Thyroid gland (tissue), 4 donors: ENCODE results near the gene ZIC2. TPM values are rescaled to one million over a fixed set of nuclear protein-coding genes. Genes with fewer than 3 reads are reported as not detected.

Experiments used
- DNase-seq, 2 donors: peaks; one replicate each; pipeline ENCODE4 v3.0.0-alpha.2; 2019
- H3K27ac ChIP-seq, 3 donors: fragments of 200-600 bp; sonication (generic); 1 replicate in 2 of 3; 2 replicates in 1 of 3; pipeline ENCODE4 v1.5.1; 2016 to 2019; ENCODE audit warnings: mild to moderate bottlenecking in 1 of 3, moderate library complexity in 1 of 3
- H3K27me3 ChIP-seq: fragments of 200-600 bp; sonication (generic); one replicate; pipeline ENCODE4 v1.5.1; 2019
- H3K36me3 ChIP-seq, 2 donors: fragments of 200-600 bp; sonication (generic); one replicate each; pipeline ENCODE4 v1.5.1; 2016 to 2019
- H3K4me1 ChIP-seq, 2 donors: fragments of 200-600 bp; sonication (generic); one replicate each; pipeline ENCODE4 v1.5.1; 2017 to 2019
- H3K4me3 ChIP-seq, 3 donors: fragments of 200-600 bp; sonication (generic); replicated peaks in 1 of 3; 1 replicate in 2 of 3; 2 replicates in 1 of 3; pipeline ENCODE4 v1.5.1; 2016; ENCODE audit warnings: mild to moderate bottlenecking in 1 of 3
- H3K9me3 ChIP-seq: fragments of 200-600 bp; sonication (generic); one replicate; pipeline ENCODE4 v1.5.1; 2017
- POLR2A ChIP-seq, 2 donors: fragments of 450-650 bp; IDR thresholded peaks; one replicate each; pipeline ENCODE4 v1.6.1; 2017; ENCODE audit warnings: antibody characterized with exemption in 2 of 2, mild to moderate bottlenecking in 2 of 2, moderate library complexity in 1 of 2
- WGBS, 2 donors: methylation state at CpG; one replicate each; pipeline ENCODE4 v1.1.5; 2017; 5-methylcytosine and 5-hydroxymethylcytosine counted together
- intact Hi-C: fragments of 100-400 bp; cut with DNase I; formaldehyde crosslinking; loops from one replicate; pipeline ENCODE4 v1.15.1; 2023
- total RNA-seq, 4 donors: library from RNA; depleted of rRNA; stranded (reverse); fragments of >200 nt; gene quantifications; one replicate each; pipeline ENCODE4 v1.2.3, GENCODE V29; 2016
- TF ChIP-seq, protein P1 (sequence below), 6 experiments: fragments of 200-600 bp in 3 of 6; fragments of 450-650 bp in 3 of 6; sonication (generic) in 3 of 6; IDR thresholded peaks; one replicate each; pipeline ENCODE4 v1.5.1; 2016 to 2019; ENCODE audit warnings: antibody characterized with exemption in 6 of 6, mild to moderate bottlenecking in 2 of 6, inconsistent platforms in 1 of 6, moderate library complexity in 1 of 6

The ZIC2 gene
- total RNA-seq, 4 donors from 2014 or later: not detected

DNA sequence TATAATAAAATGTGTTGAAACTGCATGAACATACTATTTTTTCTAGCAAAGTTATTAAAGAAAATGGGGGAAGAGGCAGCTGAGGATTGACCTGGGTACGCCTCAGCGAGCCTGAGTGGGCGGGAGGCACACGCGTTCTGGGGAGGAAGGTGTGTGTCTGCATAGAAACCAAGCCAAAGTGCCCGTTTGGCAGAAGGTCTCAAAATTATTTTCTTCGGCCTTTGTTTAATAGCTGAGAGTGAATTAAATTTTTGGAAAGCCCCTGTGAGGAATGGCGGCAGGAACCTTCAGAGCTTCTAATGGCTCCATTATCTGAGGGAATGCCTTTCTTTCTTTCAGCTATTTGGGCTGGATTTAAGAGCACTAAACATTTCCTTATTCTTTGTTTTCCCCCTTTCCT is 5.2 kb downstream of the ZIC2 start:
- TF ChIP-seq, protein P1, sequence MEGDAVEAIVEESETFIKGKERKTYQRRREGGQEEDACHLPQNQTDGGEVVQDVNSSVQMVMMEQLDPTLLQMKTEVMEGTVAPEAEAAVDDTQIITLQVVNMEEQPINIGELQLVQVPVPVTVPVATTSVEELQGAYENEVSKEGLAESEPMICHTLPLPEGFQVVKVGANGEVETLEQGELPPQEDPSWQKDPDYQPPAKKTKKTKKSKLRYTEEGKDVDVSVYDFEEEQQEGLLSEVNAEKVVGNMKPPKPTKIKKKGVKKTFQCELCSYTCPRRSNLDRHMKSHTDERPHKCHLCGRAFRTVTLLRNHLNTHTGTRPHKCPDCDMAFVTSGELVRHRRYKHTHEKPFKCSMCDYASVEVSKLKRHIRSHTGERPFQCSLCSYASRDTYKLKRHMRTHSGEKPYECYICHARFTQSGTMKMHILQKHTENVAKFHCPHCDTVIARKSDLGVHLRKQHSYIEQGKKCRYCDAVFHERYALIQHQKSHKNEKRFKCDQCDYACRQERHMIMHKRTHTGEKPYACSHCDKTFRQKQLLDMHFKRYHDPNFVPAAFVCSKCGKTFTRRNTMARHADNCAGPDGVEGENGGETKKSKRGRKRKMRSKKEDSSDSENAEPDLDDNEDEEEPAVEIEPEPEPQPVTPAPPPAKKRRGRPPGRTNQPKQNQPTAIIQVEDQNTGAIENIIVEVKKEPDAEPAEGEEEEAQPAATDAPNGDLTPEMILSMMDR (IDR thresholded peaks at IDR 0.05): no peak
- TF ChIP-seq POLR2A (IDR thresholded peaks at IDR 0.05): no peak
- peaks cover 0 to 22% of the 10 kb centered on the region in 2 donors for H3K4me1 ChIP-seq

DNA sequence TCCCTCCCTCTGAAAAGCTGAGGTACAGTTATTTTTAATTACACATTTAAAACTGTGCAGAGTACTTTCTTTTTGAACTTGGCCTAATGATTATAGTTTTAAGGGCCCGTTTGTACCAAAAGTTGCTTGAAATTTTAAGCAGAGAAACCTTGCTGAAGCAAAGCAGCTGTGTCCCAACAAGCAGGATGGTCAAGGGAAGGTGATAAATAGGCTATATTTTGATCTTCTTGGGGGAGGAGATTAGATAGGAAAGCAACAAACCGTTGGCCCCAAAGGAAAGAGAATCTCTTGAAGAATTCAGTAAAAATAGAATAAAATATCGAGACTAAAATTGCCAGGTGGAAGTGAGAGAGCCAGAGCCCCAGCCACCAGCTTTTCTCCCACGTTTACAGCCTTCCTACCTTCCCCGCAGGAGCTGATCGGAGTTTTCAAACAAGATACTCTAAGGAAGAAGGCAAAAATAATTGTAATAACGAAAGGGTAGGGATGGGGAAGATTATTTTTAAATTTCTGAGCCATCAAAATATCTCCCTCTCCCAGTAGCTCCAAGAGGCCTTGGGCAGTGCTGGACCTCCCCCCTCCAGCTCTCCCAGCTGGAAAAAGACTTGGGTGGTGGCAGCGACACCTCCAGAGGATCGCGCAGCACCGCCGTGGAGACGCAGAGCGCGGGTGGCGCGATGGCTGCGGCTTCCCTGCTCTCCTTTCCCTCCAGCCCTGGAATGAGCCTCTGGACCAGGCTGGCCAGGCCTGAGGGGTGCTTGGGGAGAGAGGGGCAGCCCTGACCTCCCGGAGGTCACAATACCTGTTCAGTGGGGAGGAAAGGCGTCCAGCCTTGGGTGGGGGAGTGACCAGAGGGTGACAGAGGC is 5.8 kb downstream of the ZIC2 start:
- Histone ChIP-seq H3K4me3 (no peak overlapping the region), H3K9me3 (no peaks in the 10 kb centered on the region), H3K27ac (no peak overlapping the region), H3K27me3 (peaks cover 86% of the 10 kb centered on the region), H3K36me3 (no peaks in the 10 kb centered on the region), H3K4me1 (peaks cover 0 to 16% of the 10 kb centered on the region in 2 donors)
- WGBS, 2 donors: 12 to 19% methylated on average over 20 of the region's 20 CpGs
- no peak for DNase-seq
- TF ChIP-seq POLR2A (IDR thresholded peaks at IDR 0.05): no peak
- TF ChIP-seq, protein P1 (IDR thresholded peaks at IDR 0.05): no peak
- intact Hi-C loops: loop anchor here (10.0 kb wide), 1 partner anchor 333 kb away; no protein-coding TSS in a partner anchor

More for the DNA sequence above, 5.2 kb downstream of the ZIC2 start:
- peaks cover 84% of the 10 kb centered on the region for H3K27me3 ChIP-seq
- DNase-seq: no peak
- H3K27ac ChIP-seq: no peak overlapping the region
- H3K36me3 ChIP-seq: no peaks in the 10 kb centered on the region
- intact Hi-C loops: loop anchor here (10.0 kb wide), 1 partner anchor 332 kb away; no protein-coding TSS in a partner anchor
- no peak overlapping the region for H3K4me3 ChIP-seq
- WGBS, 2 donors: 28% methylated on average over 8 of the region's 8 CpGs
- no peaks in the 10 kb centered on the region for H3K9me3 ChIP-seq

DNA sequence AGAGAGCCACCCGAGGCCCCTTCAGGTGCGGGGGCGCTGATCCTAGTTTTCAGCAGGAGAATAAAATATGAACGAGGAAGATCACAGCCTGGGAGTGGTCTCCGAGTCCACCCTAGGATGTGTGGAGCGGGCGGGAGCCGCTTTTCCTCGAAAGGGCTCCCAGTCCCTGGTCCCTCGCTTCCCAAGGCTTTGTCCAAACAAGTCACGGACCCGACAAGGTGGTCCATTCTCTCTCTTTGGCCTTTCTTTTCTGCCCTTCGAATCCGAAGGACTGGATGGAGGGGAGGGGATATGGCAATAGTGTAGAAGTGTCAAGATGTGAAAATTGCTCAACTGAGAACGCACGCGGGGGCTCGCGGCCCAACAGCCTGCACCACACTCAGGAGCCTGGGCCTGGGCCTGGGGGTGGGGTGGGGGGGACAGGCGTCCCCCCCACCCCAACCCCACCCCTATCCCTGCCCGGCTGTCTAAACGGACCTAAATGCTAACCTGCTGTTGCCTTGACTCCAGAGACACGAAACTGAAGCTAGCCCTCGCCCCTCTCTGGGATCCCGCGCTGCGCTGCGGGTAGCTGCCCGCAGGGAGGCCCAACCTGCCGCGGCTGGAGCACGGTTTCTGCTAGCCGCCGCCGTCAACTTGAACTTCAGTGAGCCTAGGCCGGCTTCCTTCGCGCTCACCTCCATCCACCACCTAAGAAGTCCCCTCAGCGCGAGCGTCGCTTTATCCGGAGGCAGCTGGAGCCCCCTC is 7.1 kb downstream of the ZIC2 start:
- TF ChIP-seq POLR2A (IDR thresholded peaks at IDR 0.05): no peak
- TF ChIP-seq, protein P1 (IDR thresholded peaks at IDR 0.05): no peak
- Histone ChIP-seq H3K36me3 (no peaks in the 10 kb centered on the region), H3K27me3 (peaks cover 86% of the 10 kb centered on the region), H3K4me3 (no peak overlapping the region), H3K27ac (no peak overlapping the region), H3K4me1 (peaks cover 0 to 13% of the 10 kb centered on the region in 2 donors), H3K9me3 (no peaks in the 10 kb centered on the region)
- no peak for DNase-seq
- 9 to 11% methylated on average over 32 to 33 of the region's 43 CpGs for WGBS, 2 donors
- intact Hi-C loops: loop anchor here (10.0 kb wide), 1 partner anchor 334 kb away; no protein-coding TSS in a partner anchor

DNA sequence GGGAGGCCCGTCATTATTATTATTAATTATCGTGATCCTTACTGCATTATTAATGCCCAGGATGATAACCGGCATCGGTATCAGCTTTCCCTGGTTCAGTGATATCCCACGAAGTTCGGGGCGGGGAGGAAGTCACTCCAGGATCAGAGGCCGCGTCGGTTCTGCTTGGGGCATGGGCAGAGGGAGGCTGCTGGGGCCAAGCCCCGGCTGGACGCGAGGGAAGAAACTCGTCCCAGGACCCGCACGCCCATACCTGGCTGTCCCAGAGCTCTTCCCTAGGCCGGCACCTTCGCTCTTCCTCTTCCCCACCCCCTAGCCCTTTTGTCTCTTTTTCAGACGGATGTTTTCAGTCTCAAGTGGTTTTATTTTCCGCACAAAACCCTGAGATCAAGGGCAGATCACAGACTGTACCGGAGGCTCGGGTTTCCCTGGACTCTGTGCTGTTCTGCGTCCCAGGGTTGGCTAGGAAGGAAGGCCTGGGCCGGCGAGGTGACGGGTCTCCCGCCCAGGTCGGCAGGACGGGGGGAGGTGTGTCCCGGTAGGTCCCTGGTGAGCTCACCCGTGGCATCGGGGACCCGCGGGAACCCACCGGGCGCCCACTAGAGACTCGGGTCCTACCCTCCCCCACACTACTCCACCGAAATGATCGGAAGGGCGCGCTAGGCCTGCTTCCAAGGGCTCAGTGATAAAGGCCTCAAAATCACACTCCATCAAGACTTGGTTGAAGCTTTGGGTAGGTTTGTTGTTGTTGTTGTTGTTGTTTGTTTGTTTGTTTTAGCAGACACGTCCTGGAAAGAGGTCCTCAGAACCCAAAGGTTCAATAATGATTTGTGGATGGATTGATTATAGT is 7.9 kb downstream of the ZIC2 start:
- intact Hi-C loops: loop anchor here (2.0 to 10.0 kb wide), 2 partner anchors 17 to 335 kb away; no protein-coding TSS in a partner anchor
- no peak overlapping the region for H3K4me3 ChIP-seq
- H3K4me1 ChIP-seq: peaks cover 0 to 13% of the 10 kb centered on the region in 2 donors
- DNase-seq: no peak
- H3K27ac ChIP-seq: no peak overlapping the region
- peaks cover 86% of the 10 kb centered on the region for H3K27me3 ChIP-seq
- H3K36me3 ChIP-seq: no peaks in the 10 kb centered on the region
- no peaks in the 10 kb centered on the region for H3K9me3 ChIP-seq
- 10 to 16% methylated on average over 32 to 38 of the region's 42 CpGs for WGBS, 2 donors
- TF ChIP-seq POLR2A (IDR thresholded peaks at IDR 0.05): no peak
- TF ChIP-seq, protein P1 (IDR thresholded peaks at IDR 0.05): no peak
